ENCODE data around the gene VAC14. TPM values are rescaled to one million over a fixed set of nuclear protein-coding genes. Genes with fewer than 3 reads are reported as not detected.

Gene VAC14
- total and polyA plus RNA-seq, 2 of the 8 experiments (the other 6 are each of a cell fraction or from before 2014, with no cell fraction given): 56.0 to 108 TPM

DNA sequence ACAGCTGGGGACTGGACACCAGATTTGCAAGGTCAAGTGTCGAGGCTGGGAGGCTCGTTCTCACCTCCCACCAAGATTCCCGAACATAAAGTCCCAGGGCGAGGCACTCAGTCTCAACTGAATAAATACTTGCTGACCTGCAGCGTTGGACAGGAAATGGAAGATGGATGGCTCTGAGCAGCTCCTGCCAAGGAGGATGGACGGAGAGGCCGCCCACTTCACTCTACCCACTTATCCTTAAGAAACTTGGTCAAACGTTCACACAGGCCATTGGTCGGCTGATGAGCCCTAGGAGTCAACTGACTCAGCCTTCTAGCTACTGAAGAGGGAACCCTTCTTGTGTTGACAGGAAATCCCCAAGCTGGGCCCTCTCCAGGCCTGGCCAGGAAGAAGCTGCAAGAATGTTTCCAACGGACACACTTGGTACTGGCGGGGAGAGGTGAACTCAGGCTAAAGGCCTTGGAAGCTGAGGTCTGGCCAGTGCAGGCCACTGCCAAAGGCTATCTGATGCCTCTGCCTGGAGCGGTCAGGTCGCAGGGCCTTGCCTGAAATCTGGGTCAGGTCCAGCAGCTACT is 50.0 kb downstream of the VAC14 start:
- H2BK120ac ChIP-seq (replicated peaks; ENCODE audit: low read depth, low read length): no peak overlapping the region
- no peak overlapping the region for H2BK20ac ChIP-seq (ENCODE audit: low read length)
- H3K23me2 ChIP-seq (ENCODE audit: low read depth, low read length): no peaks in the 10 kb centered on the region
- H3K36me3 ChIP-seq (ENCODE audit: control insufficient read depth in 2 of 4, insufficient read depth in 4 of 4, low read length in 3 of 4): no peaks in the 10 kb centered on the region
- H3K9ac ChIP-seq (replicated peaks in 1 of 4; ENCODE audit: extremely low read depth in 1 of 4, low read depth in 3 of 4, low read length in 3 of 4): no peak overlapping the region
- H4K91ac ChIP-seq (replicated peaks; ENCODE audit: insufficient read length, low read length): no peak overlapping the region
- no peak for DNase-seq (ENCODE audit: low read depth in 1 of 2, low spot score in 2 of 2)
- H2BK5ac ChIP-seq (ENCODE audit: low read depth, low read length): no peak overlapping the region
- no peak overlapping the region for H3K4me2 ChIP-seq (ENCODE audit: insufficient read depth in 1 of 2, low read depth in 2 of 2, low read length in 2 of 2)
- ChIA-PET POLR2A (ENCODE audit: partially characterized antibody) (interaction anchor here (0.7 to 1.2 kb wide), 4 partner anchors 46 to 162 kb away, joined by 3 read pairs; no protein-coding TSS in a partner anchor), CTCF (ENCODE audit: partially characterized antibody) (interaction anchor here (0.5 to 7.0 kb wide), 8 partner anchors 11 to 1627 kb away, joined by 3 to 57 read pairs (median 6); no protein-coding TSS in a partner anchor)
- peaks cover 0 to 10% (median 6%) of the 10 kb centered on the region in 4 experiments; a peak in 5 of 7 replicates for H3K4me1 ChIP-seq (replicated peaks in 1 of 4; ENCODE audit: control insufficient read depth in 3 of 4, insufficient read depth in 4 of 4, low read length in 3 of 4)
- no peaks in the 10 kb centered on the region for H3K27me3 ChIP-seq (replicated peaks in 1 of 4; ENCODE audit: control insufficient read depth in 3 of 4, extremely low read depth in 1 of 4, insufficient read depth in 3 of 4, low read length in 3 of 4)
- no peak overlapping the region for H3K4ac ChIP-seq (replicated peaks; ENCODE audit: insufficient read length, low read depth, low read length)
- no peak overlapping the region for H2AFZ ChIP-seq (ENCODE audit: low read length)
- H3K23ac ChIP-seq (ENCODE audit: insufficient read length): no peak overlapping the region
- H3K4me3 ChIP-seq (ENCODE audit: extremely low read depth in 1 of 4, insufficient read depth in 2 of 4, low read depth in 3 of 4, low read length in 4 of 4): no peak overlapping the region
- no peak overlapping the region for H3K56ac ChIP-seq (replicated peaks; ENCODE audit: insufficient read length, low read depth, low read length)
- H4K8ac ChIP-seq (ENCODE audit: extremely low read depth, insufficient read depth, low read length): no peak overlapping the region
- peaks cover 0 to 8% of the 10 kb centered on the region in 2 experiments for H4K20me1 ChIP-seq (replicated peaks in 1 of 2; ENCODE audit: control insufficient read depth in 1 of 2, insufficient read depth in 2 of 2, low read length in 2 of 2)
- no peak overlapping the region for H3K14ac ChIP-seq (ENCODE audit: insufficient read length)
- H4K5ac ChIP-seq (ENCODE audit: insufficient read length, low read depth, low read length): no peak overlapping the region
- H3K79me2 ChIP-seq (ENCODE audit: control insufficient read depth in 1 of 2, insufficient read depth in 2 of 2, low read length in 2 of 2): no peaks in the 10 kb centered on the region
- no peak overlapping the region for H2BK12ac ChIP-seq (ENCODE audit: low read depth, low read length)
- H3K27ac ChIP-seq (ENCODE audit: low read depth, low read length): no peak overlapping the region
- 95% methylated on average over 13 of the region's 13 CpGs; no CpG with 5 or more reads in 1 of the 2 experiments for WGBS, 2 experiments (ENCODE audit: extremely low coverage in 1 of 2, insufficient coverage in 1 of 2, insufficient read length in 1 of 2, insufficient replicate concordance in 2 of 2, low coverage in 1 of 2, low lambda C conversion rate in 2 of 2, missing lambda C conversion rate in 1 of 2)
- no peak overlapping the region for H3K18ac ChIP-seq (ENCODE audit: extremely low read depth, low read length)
- no peak for FAIRE-seq
- no peaks in the 10 kb centered on the region for H3K79me1 ChIP-seq (ENCODE audit: low read depth, low read length)
- no peak overlapping the region for H2AK5ac ChIP-seq (ENCODE audit: low read depth, low read length)
- no peak overlapping the region for H2BK15ac ChIP-seq (ENCODE audit: low read length)
- TF ChIP-seq BACH1 (IDR thresholded peaks at IDR 0.05; ENCODE audit: low read length): no peak
- TF ChIP-seq JUN (IDR thresholded peaks at IDR 0.05; ENCODE audit: low read depth, low read length): no peak
- no peak for TF ChIP-seq CHD2 (IDR thresholded peaks at IDR 0.05; ENCODE audit: low read length)
- TF ChIP-seq, protein P1, sequence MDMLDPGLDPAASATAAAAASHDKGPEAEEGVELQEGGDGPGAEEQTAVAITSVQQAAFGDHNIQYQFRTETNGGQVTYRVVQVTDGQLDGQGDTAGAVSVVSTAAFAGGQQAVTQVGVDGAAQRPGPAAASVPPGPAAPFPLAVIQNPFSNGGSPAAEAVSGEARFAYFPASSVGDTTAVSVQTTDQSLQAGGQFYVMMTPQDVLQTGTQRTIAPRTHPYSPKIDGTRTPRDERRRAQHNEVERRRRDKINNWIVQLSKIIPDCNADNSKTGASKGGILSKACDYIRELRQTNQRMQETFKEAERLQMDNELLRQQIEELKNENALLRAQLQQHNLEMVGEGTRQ (IDR thresholded peaks at IDR 0.05; ENCODE audit: low read length): no peak
- no peak for TF ChIP-seq ZNF274 (IDR thresholded peaks at IDR 0.05; ENCODE audit: borderline replicate concordance, extremely low read depth, low read length)
- no peak for TF ChIP-seq SRF (IDR thresholded peaks at IDR 0.05; ENCODE audit: low read depth, low read length)
- TF ChIP-seq RAD21 (IDR thresholded peaks at IDR 0.05 in 1 of 2, conservative IDR thresholded peaks at IDR 0.05 in 1 of 2; ENCODE audit: low read depth in 2 of 2, low read length in 2 of 2): no peak
- H3K9me3 ChIP-seq (ENCODE audit: insufficient read depth in 2 of 2, low read depth in 1 of 2, low read length in 1 of 2): no peaks in the 10 kb centered on the region
